ENCODE data around the gene CLSTN2.

CLSTN2 gene

DNA sequence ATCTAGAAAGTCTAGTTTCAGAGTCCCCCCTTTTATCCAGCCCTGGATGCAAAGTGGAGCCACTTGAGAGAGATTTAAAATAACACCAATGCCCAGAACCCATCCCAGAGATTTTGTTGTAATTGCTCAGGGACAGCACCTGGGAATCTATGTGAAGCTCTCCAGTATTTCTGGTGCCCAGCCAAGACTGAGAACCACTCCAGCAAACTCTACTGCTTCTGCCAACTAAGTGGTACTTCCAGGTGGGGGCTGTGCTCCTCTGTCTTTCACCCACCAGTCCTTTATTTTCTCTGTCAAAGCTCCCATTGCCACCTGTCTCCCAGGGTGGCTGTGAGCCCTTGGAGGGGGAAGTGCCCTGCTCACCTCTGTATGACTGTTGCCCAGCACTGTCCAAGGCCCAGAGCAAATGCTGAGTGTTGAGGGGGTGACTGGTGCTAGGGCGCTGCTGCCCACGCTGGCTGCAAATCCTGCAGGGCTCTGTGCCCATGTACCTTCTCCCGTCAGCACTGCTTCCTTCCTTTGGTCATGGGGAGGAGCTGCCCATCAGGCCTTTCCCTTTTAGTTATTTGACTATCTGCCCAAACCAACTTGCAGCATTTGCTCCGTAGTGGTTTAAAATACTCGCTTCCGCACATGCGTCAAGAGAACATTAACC, 9.4 kb downstream of the CLSTN2 start:
- no peak for DNase-seq (ENCODE audit: low spot score)

DNA sequence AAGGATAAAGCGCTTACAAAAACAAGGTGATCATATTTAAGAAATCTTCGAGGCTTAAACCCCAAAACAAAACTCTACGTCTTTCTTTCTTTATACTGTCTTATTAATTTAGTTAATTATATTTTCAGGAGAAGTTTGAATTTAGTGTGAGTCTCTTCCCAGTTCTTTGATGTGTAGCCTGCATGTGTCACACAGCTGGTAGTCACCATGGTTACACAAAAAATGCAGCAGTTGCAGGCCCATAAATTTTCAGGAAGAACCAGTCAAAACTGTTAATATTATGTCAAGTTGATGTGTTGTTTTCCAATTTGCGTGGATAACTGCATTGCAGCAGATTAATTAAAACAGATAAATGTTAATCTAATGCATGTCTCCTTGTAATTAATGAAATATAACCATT, 10.4 kb downstream of the CLSTN2 start:
- DNase-seq (ENCODE audit: low spot score) = no peak

DNA sequence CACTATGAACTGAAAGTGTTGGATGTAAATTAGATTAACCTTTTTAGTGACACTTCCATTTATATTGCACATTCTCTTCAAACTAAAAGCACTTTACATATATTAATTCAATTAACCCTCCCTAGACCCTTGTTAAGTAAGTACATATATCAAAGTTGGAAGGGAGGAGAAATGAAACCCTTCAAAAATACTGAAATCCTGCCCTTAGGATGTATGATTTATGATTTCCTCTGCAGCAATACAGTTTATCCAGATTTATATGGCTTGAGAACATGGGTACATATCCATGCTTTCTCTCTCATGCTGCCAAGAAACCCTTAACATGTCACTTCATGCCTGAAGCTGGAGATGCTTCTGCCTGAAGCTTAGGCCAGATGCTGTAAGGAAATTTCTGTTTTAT, 11.0 kb downstream of the CLSTN2 start:
- DNase-seq (ENCODE audit: low spot score) = no peak

DNA sequence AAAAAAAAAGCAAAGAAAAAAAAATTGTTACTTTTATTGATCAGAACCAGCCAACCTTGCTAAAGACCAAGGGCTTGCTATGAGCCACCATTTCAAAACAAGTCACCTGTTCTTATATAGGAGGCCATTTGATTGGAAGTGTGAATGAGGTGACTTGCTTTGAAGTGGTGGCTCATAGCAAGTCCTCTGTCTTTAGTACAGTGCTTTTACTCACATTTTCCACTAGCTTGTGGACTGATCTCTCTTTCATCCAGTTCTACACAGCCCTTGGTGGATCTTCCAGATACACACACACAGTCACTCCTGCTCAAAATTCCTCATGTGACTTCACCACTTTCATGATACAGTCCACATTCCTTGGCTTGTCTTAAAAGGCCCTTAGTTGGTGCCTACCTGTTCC, 13.5 kb downstream of the CLSTN2 start:
- DNase-seq (ENCODE audit: low spot score) = no peak

DNA sequence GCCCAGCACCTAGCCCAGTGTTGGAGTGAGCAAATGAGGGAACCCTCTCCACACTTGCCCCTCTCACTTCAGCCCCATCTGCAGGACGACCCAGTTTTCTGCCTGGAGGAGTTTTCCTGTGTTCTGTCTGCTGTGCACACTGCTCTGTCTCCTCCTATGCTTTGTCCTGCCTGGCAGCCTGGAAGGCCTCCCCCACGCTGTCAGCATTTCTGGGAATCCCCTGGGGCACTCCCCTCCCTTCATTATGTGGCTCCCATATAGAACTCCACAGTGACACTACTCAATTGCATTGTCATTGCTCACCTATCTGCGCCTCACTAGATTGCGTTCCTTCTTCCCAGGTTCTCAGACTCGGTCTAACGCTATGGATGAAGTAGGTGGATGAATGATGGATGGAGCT, 13.9 kb downstream of the CLSTN2 start:
- no peak for DNase-seq (ENCODE audit: low spot score)

DNA sequence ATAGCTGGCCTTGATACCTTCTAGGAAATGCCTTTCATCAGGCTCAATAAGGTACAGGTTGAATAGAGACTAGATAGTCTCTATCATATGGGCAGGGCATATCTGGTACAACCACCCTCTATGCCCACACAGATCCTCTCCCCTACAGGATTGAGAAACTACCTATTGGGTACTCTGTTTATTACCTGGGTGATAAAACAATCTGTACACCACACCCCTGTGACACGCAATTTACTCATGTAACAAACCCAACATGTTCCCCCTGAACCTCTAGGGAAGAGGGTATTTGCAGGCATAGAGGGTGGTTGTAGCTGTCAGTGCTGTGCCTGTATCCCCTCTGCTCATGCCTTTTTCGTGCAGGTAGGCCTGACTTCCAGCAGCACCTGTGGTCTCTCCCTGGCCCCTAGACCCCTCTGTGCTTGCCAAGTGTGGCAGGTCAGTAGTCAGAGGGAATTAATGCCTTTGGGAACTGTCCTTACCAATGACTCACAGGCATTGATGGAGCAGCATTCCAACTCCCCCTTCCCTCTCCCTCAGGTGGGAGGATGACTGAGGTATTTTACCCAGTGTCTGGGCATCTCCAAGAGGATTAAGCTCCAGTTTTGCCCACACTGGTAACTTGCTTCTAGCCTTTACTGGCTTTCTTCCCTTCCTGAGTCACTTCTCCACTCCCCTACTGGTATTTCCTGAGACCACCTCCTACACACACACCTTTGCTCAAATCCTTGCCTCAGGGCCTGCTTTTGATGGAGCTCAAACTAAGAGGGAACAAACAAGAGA, 18.3 kb downstream of the CLSTN2 start:
- no peak for DNase-seq (ENCODE audit: low spot score)

DNA sequence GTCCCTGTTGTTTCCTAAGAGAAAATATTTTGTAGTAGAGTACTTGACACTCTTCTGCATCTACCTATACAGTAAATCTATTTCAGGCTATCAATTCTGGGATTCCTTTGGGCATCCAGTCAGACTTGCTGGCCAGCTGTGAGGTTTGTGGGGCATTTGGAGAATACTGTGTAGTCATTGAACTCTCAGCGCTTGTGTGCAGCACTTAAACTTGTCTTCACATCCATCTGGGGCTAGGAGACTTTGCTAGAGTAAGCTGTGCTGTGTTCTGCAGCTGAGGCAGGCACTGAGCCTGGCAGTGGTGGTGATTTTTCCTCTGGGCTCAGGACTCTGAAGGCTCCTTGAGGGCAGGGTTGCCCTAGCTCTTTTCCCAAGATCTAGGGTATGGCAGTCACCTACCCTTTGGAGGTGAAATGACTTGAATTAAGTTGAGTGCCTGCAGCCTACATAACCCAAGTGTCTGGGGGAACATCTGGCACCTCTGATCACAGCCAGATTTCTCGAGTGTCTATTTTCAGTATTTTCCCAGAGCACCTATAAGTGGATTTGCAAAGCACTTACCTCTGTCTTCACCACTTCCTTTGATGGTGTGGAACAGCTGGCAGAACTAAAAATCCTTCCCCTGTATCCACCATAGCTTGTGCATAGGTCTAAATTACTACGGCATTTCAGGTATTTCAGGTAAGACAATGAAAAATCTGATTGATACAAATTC, 19.3 kb downstream of the CLSTN2 start:
- DNase-seq (ENCODE audit: low spot score) = no peak

DNA sequence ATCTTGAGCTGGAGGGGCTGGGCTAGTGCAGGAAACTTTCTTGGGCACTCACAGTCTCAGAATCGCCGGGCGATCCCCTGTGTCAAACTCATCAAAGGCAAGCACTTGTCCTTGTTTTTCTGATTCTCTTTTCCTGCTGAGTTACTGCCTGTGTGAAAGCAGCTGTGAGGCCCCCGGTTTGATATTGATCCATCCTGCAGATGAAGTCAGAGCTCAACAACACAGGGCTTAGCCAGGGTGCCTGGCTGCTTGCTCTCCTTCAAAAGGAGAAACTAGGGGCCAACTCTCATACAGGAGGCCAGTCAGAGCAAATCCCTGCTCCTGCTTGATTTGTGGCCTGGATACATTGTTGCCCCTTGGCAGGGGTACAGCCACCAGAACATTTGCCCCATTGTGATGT, 22.9 kb downstream of the CLSTN2 start:
- DNase-seq (ENCODE audit: low spot score) = no peak

DNA sequence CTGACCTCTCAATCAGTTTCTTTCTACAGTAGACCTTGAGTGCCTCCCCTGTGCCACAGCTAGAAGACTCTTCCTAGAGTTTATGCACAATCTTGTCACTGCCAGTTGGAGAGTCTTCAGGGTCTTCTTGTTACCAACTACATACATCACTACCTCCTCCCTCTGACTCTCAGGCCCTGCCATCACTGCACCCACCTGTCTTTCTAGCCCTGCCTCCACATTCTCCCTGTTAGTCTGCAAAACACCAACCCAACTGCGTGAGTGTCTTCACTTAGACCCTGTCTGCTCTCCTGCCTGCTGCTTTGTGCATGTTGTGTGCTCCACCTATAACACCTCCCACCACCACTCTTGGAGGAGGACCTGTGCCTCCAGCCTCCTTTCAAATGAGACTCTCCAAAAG, 34.4 kb downstream of the CLSTN2 start:
- no peak for DNase-seq (ENCODE audit: low spot score)

DNA sequence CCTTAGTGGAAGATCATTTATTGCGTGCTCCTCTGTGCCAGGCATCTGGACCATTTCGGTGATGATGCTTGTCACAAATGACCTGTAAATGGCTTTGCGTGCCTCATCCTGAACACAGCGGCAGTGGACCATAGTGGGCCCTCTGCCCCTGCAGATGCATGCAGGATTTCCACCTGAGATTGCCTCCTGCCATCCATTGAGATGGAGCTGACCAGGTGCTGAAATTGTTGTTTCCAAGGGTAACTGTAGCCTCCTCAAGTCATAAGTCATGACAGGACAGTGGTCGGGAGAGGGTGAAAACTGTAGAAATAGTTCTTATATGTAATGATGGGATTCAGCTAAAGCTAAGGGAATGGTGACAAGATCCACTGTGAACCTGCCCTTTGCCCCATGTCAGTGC, 35.5 kb downstream of the CLSTN2 start:
- DNase-seq (ENCODE audit: low spot score) = no peak

DNA sequence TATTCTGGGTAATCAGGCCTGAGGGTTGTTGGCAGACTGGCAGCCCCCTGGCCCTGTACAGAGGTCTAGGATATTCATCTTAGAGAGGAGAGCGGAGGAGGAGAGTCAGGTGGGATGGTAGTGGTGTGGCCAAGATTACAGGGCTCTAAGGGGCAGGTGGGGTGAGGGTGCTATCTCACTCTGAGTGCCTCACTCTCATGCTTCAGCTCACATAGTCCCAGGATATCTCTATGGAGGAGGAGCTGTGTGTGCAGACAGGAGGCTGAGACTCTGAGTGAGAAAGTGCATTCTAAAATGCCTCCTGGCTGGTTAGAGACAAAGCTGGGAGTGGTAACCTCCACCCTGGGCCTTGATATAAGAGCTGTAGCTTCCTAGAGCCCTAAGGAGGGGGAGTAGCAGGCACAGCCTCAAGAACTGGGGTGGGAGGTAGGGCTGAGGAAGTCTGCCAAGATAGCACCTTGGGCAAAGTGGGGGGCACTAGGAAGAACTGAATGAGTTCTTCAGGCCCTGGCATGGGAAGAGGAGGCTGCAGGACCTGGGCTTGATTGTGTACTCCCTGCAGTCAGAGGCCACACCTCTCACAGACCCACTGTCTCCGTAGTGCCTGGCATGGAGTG, 39.9 kb downstream of the CLSTN2 start:
- no peak for DNase-seq (ENCODE audit: low spot score)

DNA sequence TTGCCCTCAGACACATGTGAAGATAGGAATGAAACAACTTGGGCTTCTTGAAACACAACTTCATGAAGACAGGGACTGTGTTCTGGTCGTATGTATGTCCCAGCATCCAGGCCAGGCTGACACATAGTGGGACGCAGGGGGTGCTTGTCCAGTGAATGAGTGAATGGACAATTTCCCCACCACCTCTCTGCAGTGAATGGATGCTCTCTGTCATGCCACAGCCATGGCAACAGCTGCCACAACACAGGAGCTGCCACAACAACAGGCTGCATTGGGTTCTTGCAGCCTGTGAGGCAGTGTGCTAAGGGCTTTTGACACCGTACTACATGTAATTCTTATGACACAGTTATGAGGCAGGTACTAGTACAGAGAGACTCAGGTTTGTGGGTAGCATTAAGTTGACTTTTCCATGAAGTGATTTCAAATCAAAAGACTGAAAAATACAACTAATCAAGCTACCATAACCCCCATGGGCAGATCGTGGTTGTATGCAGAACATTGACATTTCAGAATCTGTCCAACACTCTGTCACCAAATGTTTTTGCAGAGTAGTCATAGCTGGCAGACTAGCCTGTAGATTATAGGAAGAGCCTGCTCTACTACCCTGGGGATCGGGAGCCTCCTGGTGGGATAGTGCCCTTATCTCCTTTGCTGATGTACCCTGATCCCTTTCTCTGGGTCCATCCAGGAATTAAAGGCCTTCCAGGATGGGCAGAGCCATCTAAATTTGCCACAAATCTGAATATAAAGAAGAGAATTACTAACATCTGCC, 40.8 kb downstream of the CLSTN2 start:
- no peak for DNase-seq (ENCODE audit: low spot score)

DNA sequence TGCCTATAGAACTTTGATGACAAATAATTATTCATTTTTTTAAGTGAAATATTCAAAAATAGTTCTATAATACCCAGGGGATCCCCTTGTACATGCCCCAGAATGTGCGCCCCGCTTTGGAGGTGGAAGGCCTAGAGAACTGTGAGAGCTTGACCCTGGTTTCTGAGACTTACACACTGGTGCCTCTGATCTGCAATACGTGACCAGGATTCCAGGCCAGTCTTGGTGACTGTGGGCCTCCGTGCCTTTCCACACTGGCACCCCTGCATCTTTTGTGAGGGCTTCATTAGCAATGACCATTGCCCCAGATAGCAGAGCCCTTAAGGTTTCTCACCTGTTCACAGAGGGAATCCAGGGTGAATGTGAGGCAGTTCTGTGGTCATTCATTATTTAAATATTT, 44.0 kb downstream of the CLSTN2 start:
- no peak for DNase-seq (ENCODE audit: low spot score)

DNA sequence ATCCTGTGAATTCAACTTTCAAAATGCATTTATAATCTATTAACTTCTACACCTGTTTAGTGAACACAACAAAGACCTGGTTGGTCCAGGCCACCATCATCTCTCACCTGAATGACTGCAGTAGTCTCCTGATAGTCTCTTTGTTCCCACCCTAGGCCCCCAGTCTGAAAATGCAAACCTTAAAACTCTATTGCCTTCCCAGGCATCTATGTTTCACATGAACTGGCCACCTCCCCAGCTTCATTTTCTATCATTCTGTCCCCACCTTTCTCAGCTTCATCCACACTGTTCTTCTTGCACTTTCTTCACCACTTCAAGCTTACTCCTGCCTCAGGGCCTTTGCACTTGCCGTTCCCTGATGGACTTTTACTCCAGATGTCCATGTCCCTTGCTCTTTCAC, 45.0 kb downstream of the CLSTN2 start:
- no peak for DNase-seq (ENCODE audit: low spot score)

DNA sequence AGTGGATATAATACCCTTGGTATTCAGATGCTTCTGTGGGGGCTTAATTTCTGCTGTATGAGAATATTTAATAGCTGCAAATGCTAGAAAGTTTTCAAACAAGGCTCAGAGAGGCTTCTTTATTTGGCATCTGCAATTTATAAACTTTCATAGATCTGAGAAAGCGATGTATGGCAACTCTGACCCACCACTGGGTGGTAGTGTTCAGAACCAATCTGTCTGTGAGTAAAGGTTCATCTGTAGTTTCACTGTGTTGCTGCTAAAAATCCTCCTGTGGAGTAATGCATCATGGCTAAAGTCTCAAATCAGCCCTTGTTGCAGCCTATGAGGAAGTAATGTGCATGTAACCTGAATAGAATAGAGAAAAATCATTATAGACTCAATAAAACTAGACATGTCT, 47.4 kb downstream of the CLSTN2 start:
- no peak for DNase-seq (ENCODE audit: low spot score)

DNA sequence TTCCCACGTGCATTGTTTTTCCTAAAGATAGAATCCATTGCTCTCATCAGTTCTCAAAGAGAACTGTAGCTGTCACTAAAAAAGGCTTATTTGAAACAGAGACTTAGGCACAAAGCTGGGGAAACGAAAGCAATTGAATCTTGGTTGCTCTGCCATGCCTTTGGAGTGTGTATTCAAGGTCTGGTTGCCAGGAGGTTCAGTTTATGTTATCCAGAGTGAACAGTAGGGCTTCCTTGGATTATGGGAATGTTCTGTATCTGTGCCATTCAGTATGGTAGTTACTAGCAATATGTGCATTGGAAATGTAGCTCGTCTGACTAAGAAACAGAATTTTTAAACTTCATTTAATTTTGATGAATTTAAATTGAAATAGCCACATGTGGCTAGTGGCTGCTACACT, 50.6 kb downstream of the CLSTN2 start:
- DNase-seq (ENCODE audit: low spot score) = no peak

DNA sequence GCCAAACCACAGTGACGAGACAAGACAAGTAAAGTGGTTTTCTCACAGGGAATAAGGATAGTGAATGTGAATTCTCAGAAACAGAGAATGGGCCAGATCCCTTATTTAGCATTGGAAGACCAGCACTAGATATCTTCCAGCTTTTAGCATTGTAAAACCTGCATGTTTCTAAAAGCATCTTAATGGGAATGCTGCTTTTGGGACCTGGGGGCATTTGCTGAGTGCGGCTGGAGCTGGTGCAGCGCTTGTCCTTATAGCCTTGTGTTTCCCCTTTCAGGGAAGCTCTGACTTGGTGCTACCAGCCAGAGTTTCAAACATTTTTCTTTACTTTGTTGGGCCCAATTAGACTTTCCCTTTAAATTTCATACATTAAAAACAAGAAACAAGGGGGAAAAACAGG, 52.9 kb downstream of the CLSTN2 start:
- no peak for DNase-seq (ENCODE audit: low spot score)

DNA sequence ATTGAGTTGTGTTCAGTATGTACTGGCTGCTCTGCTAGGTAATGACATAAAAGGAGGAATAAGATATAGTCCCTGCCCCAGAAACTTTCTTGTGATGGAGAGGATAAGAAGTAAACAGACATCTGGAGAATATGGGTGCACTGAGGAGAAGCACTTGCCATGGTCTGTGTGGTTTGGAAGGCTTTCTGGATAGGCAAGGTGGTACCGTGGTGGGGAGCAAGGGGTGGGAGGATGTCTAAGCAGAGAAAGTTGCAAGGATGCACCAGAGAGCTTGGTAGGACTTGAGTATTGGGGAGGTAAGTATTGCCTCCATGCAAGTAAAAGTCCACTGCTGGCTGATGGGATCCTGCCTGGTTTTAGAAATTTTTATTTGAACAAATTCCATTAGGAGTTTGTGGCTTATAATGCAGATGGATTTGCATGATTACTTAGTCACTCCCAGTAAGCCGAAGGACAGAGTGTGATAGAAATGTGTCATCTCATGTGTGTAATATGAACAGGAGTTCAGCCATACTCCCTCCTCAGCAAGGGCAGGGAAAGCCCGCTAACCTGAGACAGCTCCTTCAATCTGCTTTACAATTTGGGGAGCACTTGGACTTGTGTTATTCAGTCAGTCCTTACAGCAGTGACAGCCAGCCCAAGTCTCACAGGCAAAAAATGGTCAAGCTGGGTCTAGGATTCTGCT, 53.6 kb downstream of the CLSTN2 start:
- DNase-seq (ENCODE audit: low spot score) = no peak

DNA sequence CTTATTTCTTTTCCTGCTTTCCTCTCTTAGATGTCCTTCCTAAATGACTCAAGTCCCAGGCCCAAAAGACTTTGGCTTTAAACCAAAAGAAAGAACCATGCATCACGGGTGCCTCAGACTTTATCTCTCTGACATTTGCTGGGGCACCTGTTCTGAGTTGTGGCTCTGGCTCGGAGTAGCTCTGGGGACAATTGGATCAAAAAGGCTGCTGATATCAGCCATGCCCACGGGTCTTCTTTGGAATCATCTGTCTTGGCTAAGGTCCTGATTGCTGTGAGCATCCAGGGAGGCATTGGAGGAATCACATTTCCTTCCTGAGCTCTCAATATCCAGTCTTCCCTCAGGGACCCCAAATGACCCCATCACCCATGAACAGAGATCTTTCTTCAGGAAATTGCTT, 59.9 kb downstream of the CLSTN2 start:
- DNase-seq (ENCODE audit: low spot score) = no peak

DNA sequence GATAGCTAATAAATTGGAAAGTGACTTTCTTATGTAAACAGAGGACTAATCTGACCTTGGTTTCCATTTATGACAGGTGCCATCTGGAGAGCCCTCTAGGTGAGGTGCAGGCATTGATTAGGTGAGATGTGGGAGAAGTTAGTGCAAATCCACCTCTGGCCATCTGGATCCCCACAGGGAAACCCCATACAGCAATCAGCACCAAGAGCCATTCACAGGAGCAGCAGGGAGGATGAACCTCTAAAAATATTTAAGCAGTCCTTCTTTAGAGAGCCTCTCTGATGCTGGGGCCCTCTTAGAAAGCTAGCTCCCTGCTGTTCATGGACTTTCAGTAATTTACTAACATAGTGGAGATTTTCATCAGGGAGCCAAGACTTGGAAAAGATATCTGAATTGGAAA, 69.3 kb downstream of the CLSTN2 start:
- no peak for DNase-seq (ENCODE audit: low spot score)

DNA sequence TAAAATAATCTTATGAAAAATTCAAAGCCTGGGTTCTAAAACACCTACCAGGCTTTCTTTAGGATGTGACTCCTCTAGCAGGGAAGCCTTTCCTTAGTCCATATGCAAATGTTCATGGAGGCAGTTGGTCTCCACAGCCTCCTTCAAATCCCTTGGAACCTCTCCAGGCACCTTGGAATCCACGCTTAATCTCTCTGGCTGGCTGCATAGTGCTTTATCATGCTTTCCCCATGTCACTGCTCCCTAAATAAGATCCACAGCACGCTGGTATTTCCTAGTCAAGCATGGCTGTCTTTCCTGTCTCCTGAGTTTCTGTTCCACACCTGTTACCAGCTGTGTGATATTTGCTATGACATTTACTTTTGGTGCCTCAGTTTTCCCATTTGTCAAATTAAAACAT, 71.3 kb downstream of the CLSTN2 start:
- no peak for DNase-seq (ENCODE audit: low spot score)

DNA sequence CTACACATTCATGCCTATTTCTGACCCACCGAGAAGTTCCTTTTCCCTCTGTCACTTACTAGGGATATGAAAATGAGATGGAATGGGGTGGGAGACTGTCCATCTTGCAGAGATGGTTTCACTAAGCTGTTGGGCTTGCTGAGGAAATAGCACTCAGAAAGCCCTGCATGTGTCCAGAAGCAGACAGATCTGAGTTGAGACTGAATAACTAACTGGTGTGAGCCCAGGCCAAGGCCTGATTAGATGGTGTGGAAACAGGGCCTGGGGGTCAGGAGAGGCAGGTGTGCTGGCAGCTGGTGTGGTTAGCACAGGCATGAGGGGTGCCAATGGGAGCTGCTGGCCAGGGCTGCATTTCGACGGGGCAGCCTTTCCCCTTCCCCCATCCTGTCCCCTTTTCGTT, 72.1 kb downstream of the CLSTN2 start:
- DNase-seq (ENCODE audit: low spot score) = no peak

All from D341Med (cell line).